Liver (tissue), 9 donors: Measurements from ENCODE around the gene ERC2. TPM values are rescaled to one million over a fixed set of nuclear protein-coding genes. Genes with fewer than 3 reads are reported as not detected.

Experiments used
- DNase-seq: peaks from one replicate; pipeline ENCODE4 v3.0.0-alpha.2; 2017; ENCODE audit warnings: low spot score
- H3K27ac ChIP-seq, 2 donors: one replicate each; pipeline ENCODE4 v1.7.0; 2013; ENCODE audit warnings: inconsistent platforms in 2 of 2, low read length in 2 of 2, control low read depth in 1 of 2, low read depth in 1 of 2, mild to moderate bottlenecking in 1 of 2
- H3K27me3 ChIP-seq, 4 donors: one replicate each; pipeline versions ENCODE4 v1.6.1 to v1.7.0; 2013; ENCODE audit warnings: low read length in 3 of 4, inconsistent platforms in 1 of 4, mild to moderate bottlenecking in 1 of 4, moderate library complexity in 1 of 4; ENCODE audit not compliant: control insufficient read depth in 4 of 4, insufficient read depth in 4 of 4
- H3K36me3 ChIP-seq, 4 donors: one replicate each; pipeline versions ENCODE4 v1.6.1 to v1.7.0; 2013; ENCODE audit warnings: low read length in 3 of 4, mild to moderate bottlenecking in 3 of 4, low read depth in 1 of 4, moderate library complexity in 1 of 4; ENCODE audit not compliant: control insufficient read depth in 4 of 4, insufficient read depth in 3 of 4
- H3K4me1 ChIP-seq, 4 donors: one replicate each; pipeline versions ENCODE4 v1.6.1 to v1.7.0; 2013; ENCODE audit warnings: low read length in 3 of 4, mild to moderate bottlenecking in 3 of 4, moderate library complexity in 1 of 4; ENCODE audit not compliant: control insufficient read depth in 4 of 4, insufficient read depth in 4 of 4
- H3K4me3 ChIP-seq, 3 donors: one replicate each; pipeline versions ENCODE4 v1.6.1 to v1.7.0; 2013; ENCODE audit warnings: low read length in 3 of 3, control low read depth in 1 of 3, low read depth in 1 of 3, mild to moderate bottlenecking in 1 of 3
- H3K9ac ChIP-seq, 2 donors: one replicate each; pipeline ENCODE4 v1.7.0; 2013; ENCODE audit warnings: low read length in 2 of 2, mild to moderate bottlenecking in 2 of 2, moderate library complexity in 2 of 2, control low read depth in 1 of 2, low read depth in 1 of 2
- H3K9me3 ChIP-seq, 4 donors: one replicate each; pipeline versions ENCODE4 v1.6.1 to v1.7.0; 2013; ENCODE audit warnings: low read length in 3 of 4; ENCODE audit not compliant: control insufficient read depth in 4 of 4
- HNF4A ChIP-seq, 2 donors: conservative IDR thresholded peaks; 2 replicates each; pipeline ENCODE4 v1.6.1; 2016; ENCODE audit warnings: antibody characterized with exemption in 2 of 2, mild to moderate bottlenecking in 2 of 2
- HNF4G ChIP-seq: IDR thresholded peaks from 2 replicates; pipeline ENCODE4 v1.6.1; 2016; ENCODE audit warnings: antibody characterized with exemption
- NR2F2 ChIP-seq: IDR thresholded peaks from 2 replicates; pipeline ENCODE4 v1.6.1; 2016; ENCODE audit warnings: antibody characterized with exemption
- RAD21 ChIP-seq, 2 donors: IDR thresholded peaks; 2 replicates each; pipeline ENCODE4 v1.6.1; 2016; ENCODE audit warnings: antibody characterized with exemption in 2 of 2, mild to moderate bottlenecking in 2 of 2
- RXRA ChIP-seq, 2 donors: IDR thresholded peaks; 2 replicates each; pipeline ENCODE4 v1.6.1; 2017 to 2018; ENCODE audit warnings: antibody characterized with exemption in 2 of 2, mild to moderate bottlenecking in 1 of 2
- SP1 ChIP-seq: IDR thresholded peaks from 2 replicates; pipeline ENCODE4 v1.6.1; 2018; ENCODE audit warnings: antibody characterized with exemption, mild to moderate bottlenecking
- YY1 ChIP-seq: IDR thresholded peaks from 2 replicates; pipeline ENCODE4 v1.6.1; 2016; ENCODE audit warnings: antibody characterized with exemption, mild to moderate bottlenecking
- WGBS: extraction: QIAGEN DNeasy Blood & Tissue Kit; methylation state at CpG from one replicate; pipeline ENCODE4 v1.1.7; 2013; 5-methylcytosine and 5-hydroxymethylcytosine counted together
- polyA plus RNA-seq, 2 donors: library from polyadenylated mRNA; stranded (reverse) in 1 of 2; unstranded in 1 of 2; fragments of 200-250 nt in 1 of 2; fragments of >200 nt in 1 of 2; fragmentation: Nextera tagmentation in 1 of 2; extraction: Ambion mirVana in 1 of 2; gene quantifications; one replicate each; pipeline versions ENCODE4 v1.2.1 to v1.2.3, GENCODE V29; 2013 to 2015
- total RNA-seq, 2 donors: library from RNA; depleted of rRNA; stranded (reverse); fragments of >200 nt; gene quantifications; one replicate each; pipeline ENCODE4 v1.2.3, GENCODE V29; 2014
- TF ChIP-seq, protein P1 (sequence below): fragments of 150-350 bp; IDR thresholded peaks from 2 replicates; pipeline ENCODE4 v1.5.1; 2017; ENCODE audit warnings: improper control_type of control experiment, low read depth, low read length; ENCODE audit not compliant: missing input control
- TF ChIP-seq, protein P2 (sequence below): IDR thresholded peaks from 2 replicates; pipeline ENCODE4 v1.6.1; 2016; ENCODE audit warnings: antibody characterized with exemption
- TF ChIP-seq, protein P3 (sequence below): IDR thresholded peaks from 2 replicates; pipeline ENCODE4 v1.6.1; 2016; ENCODE audit warnings: antibody characterized with exemption, mild to moderate bottlenecking
- donor health status: healthy.
- donor health status: healthy.
- donor health status: healthy.
- donor health status: healthy.
- donor health status: healthy.

Gene ERC2
- total and polyA plus RNA-seq, 4 donors: 0.14 to 0.25 TPM; not detected in 2

DNA sequence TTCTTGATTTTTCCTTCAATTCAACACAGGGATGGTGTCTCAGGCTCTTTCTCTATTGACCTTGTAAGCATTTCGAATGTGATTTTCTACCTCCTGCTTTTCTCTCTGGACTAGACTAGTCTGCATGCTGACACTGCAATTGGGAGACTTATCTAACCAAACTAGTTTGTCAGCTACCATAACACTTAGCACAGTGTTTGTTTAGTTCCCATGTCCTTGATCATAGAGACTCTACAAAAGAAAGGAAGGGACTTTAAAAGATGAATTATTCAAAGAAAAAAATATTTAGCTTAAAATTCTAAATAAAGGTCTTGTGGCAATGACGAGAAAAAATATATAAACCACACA is 407.0 kb downstream of the ERC2 start (continued):
- TF ChIP-seq, protein P1, sequence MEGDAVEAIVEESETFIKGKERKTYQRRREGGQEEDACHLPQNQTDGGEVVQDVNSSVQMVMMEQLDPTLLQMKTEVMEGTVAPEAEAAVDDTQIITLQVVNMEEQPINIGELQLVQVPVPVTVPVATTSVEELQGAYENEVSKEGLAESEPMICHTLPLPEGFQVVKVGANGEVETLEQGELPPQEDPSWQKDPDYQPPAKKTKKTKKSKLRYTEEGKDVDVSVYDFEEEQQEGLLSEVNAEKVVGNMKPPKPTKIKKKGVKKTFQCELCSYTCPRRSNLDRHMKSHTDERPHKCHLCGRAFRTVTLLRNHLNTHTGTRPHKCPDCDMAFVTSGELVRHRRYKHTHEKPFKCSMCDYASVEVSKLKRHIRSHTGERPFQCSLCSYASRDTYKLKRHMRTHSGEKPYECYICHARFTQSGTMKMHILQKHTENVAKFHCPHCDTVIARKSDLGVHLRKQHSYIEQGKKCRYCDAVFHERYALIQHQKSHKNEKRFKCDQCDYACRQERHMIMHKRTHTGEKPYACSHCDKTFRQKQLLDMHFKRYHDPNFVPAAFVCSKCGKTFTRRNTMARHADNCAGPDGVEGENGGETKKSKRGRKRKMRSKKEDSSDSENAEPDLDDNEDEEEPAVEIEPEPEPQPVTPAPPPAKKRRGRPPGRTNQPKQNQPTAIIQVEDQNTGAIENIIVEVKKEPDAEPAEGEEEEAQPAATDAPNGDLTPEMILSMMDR: no peak
- TF ChIP-seq HNF4A (conservative IDR thresholded peaks at IDR 0.05): no peak
- TF ChIP-seq, protein P2, sequence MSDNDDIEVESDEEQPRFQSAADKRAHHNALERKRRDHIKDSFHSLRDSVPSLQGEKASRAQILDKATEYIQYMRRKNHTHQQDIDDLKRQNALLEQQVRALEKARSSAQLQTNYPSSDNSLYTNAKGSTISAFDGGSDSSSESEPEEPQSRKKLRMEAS: no peak

DNA sequence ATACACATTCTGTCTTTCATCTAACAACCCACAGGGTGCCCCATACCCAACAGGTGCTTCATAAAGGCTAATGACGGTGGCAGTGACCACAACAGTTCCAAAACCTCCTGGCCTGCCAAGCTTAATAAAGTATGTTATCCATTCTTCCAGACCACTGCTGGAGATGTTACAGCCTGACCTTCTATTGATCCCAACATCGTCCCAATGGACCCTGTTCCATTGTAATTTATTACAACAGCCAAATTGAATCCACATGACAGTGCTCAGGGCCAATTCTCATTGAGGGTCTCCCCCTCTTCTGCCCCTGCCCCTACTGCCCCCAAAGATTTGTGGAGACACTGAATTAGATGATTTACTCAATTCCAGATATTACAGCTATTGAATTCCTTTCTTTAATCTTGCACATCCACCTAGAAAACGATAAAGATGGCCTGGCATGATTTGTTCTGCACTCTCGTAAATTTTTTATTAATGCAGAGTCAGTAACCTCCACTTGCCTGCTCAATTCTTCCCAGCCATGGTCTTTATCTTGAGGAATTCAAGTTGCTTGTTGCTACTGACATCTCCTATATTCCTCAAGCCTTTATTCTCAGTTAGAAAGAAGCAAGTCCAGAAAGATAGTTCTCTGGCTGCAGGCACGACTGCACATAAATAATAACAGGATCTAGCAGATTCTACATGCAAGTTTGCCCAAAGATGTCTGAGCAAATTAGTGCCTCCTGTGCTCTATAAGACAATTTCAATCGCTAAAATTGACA is 407.6 kb downstream of the ERC2 start:
- TF ChIP-seq HNF4A (conservative IDR thresholded peaks at IDR 0.05) (no peak), SP1 (no peak), YY1 (no peak)
- TF ChIP-seq, protein P2: no peak
- TF ChIP-seq, protein P3, sequence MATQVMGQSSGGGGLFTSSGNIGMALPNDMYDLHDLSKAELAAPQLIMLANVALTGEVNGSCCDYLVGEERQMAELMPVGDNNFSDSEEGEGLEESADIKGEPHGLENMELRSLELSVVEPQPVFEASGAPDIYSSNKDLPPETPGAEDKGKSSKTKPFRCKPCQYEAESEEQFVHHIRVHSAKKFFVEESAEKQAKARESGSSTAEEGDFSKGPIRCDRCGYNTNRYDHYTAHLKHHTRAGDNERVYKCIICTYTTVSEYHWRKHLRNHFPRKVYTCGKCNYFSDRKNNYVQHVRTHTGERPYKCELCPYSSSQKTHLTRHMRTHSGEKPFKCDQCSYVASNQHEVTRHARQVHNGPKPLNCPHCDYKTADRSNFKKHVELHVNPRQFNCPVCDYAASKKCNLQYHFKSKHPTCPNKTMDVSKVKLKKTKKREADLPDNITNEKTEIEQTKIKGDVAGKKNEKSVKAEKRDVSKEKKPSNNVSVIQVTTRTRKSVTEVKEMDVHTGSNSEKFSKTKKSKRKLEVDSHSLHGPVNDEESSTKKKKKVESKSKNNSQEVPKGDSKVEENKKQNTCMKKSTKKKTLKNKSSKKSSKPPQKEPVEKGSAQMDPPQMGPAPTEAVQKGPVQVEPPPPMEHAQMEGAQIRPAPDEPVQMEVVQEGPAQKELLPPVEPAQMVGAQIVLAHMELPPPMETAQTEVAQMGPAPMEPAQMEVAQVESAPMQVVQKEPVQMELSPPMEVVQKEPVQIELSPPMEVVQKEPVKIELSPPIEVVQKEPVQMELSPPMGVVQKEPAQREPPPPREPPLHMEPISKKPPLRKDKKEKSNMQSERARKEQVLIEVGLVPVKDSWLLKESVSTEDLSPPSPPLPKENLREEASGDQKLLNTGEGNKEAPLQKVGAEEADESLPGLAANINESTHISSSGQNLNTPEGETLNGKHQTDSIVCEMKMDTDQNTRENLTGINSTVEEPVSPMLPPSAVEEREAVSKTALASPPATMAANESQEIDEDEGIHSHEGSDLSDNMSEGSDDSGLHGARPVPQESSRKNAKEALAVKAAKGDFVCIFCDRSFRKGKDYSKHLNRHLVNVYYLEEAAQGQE: no peak
- TF ChIP-seq, protein P1: no peak
- Histone ChIP-seq H3K9me3 (no peaks in the 10 kb centered on the region), H3K27me3 (peaks cover 0 to 3% (median 0%) of the 10 kb centered on the region in 4 donors), H3K9ac (no peak overlapping the region), H3K4me3 (no peak overlapping the region), H3K36me3 (no peaks in the 10 kb centered on the region), H3K4me1 (no peaks in the 10 kb centered on the region), H3K27ac (no peak overlapping the region)
- DNase-seq: no peak
- WGBS: 61% methylated on average over 6 of the region's 6 CpGs

- Histone ChIP-seq H3K9ac (no peak overlapping the region), H3K4me1 (no peaks in the 10 kb centered on the region), H3K36me3 (no peaks in the 10 kb centered on the region), H3K27ac (no peak overlapping the region), H3K9me3 (no peaks in the 10 kb centered on the region), H3K27me3 (peaks cover 0 to 3% (median 0%) of the 10 kb centered on the region in 4 donors), H3K4me3 (no peak overlapping the region)
- WGBS: 30% methylated on average over 1 of the region's 1 CpG
- no peak for TF ChIP-seq HNF4G
- no peak for TF ChIP-seq RXRA (IDR thresholded peaks at IDR 0.05)
- no peak for TF ChIP-seq YY1
- no peak for TF ChIP-seq NR2F2
- TF ChIP-seq, protein P3: no peak
- TF ChIP-seq, protein P1: no peak
- TF ChIP-seq RAD21 (IDR thresholded peaks at IDR 0.05): no peak
- no peak for TF ChIP-seq SP1
- no peak for DNase-seq
These were observed 408.5 kb downstream of the ERC2 start for GRCh38 chr3:56059731-56060130.
